KG1 (cell line): ENCODE data around the gene PTPRD.

Experiments
- DNase-seq: peaks from one replicate; lab custom pipeline; 2025; lab: John Stamatoyannopoulos, UW

Gene PTPRD

GRCh38 chr9:9605681-9606080 is 1007.1 kb downstream of the PTPRD start:
- no peak for DNase-seq

DNA sequence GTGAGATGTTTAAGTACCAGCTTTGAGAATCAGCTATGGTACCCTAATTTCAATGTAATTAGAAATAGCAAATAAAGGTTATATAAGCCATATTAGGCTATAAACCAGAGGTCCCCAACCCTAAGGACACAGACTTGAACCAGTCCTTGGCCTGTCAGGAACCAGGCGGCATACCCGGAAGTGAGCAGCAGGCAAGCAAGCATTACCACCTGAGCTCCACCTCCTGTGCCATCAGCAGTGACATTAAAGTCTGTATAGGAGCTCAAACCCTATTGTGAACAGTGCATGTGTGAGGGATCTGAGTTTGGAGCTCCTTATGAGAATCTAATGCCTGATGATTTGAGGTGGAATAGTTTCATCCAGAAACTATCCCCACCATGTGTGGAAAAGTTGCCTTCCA is 1009.5 kb downstream of the PTPRD start:
- DNase-seq: no peak

DNA sequence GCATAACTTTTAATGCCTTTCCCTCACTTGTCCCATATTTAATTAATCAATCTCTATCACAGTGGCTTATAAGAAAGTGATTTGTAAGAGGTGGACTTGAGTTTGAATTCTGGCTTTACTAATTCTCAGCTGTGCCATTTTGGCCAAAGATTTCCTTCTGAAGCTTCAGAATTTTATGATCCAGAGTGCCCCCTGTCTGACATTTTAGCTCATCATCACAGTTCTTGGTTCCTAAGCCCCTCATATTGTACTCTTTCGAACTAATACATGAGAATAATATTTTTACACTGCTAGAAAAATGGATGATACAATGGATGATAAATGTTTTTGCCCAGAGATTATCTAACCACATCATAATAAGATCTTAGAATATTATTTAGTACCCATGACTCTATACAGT is 1014.1 kb downstream of the PTPRD start:
- DNase-seq: no peak

- DNase-seq: no peak
Measured at GRCh38 chr9:9592104-9592503, 1020.7 kb downstream of the PTPRD start.

GRCh38 chr9:9585920-9586319 is 1026.9 kb downstream of the PTPRD start:
- peak; percentile 19 for DNase-seq

GRCh38 chr9:9574080-9574479 is 1038.7 kb downstream of the PTPRD start:
- DNase-seq: no peak

DNA sequence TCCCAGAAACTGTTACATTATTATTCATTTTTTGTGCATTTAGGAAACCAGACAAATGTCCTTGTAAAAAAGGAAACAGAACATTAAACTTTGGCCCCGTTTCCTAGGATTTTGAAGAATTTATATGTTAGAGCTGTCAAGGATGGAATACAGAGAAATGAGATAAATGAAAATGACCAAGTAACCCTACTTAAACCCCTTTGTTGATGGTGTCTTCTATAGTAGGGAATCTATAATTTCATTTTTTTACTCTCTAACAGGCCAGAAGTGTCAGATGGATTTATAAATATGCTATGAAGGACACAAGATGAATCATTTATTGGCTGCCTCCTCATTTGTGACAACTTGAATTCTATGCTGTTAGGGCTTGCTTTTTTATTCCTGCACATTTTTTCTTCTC is 1047.1 kb downstream of the PTPRD start:
- DNase-seq: no peak

- DNase-seq: no peak
Measured at GRCh38 chr9:9563817-9564216, 1049.0 kb downstream of the PTPRD start.

DNA sequence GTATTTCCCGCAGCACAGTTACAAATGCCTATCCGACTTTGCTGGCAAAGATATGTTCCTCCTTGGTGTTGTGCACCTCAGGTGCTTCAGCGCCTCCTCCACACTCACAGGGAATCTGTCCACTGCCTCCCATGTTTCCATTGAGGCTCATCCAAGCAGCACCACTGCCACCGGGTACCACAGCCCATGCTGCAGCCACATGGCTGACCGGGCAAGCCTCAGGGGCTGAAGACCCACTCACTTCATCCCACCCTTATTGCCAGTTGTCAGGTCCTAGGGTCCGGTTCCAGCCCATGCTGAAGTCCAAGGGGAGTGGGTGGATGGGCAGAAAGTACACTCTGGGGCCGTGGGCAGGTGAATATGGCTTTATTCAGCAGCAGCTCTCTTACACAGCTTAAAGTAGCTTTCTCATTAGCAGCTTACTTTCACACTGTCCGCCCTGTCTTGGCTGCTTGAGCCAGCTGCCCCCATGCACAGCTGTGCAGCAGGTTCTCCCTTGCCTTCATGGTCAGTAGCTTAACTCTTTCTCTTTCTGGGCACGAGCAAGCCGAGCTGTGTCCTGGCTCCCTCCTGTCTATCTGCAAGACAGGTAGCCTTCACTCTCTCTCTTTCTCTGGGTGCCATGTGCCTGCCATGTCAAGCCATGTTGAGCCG is 1052.3 kb downstream of the PTPRD start:
- DNase-seq: no peak

DNA sequence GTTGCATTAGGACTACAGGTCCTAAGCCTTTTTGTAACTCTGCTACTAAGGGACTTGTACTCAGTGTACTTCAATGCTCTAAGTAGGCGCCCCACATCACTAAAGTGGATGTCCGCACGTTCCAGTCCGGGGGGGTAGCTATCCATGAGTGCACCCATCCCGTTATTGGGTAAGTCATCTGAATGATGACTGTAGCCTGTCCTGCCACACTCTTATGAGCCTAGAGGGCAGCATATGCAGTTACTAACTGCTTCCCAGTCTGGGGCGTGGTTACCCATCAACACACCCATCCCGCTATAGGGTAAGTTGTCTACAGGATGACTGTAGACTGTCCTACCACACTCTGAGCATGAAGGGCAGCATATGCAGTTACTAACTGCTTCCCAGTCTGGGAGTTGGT is 1053.9 kb downstream of the PTPRD start:
- DNase-seq: no peak

DNA sequence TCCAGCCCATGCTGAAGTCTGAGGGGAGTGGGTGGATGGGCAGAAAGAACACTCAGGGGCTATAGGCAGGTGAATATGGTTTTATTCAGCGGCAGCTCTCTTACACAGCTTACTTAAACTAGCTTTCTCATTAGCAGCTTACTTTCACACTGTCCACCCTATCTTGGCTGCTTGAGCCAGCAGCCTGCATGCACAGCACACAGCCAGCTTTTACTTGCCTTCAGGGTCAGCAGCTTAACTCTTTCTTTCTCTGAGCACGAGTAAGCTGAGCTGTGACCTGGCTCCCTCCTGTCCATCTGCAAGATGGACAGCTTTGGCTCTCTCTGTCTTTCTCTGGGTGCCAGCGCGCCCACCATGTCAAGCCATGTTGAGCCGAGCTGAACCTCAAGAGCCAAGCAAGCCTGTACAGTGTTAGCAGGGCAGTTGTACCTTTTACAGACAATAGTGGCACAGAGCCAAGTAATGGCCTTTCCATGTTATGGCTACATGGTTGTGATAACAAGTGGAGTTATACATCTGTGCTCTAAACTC is 1054.9 kb downstream of the PTPRD start:
- no peak for DNase-seq

GRCh38 chr9:9556865-9557803 is 1055.7 kb downstream of the PTPRD start:
- no peak for DNase-seq

DNA sequence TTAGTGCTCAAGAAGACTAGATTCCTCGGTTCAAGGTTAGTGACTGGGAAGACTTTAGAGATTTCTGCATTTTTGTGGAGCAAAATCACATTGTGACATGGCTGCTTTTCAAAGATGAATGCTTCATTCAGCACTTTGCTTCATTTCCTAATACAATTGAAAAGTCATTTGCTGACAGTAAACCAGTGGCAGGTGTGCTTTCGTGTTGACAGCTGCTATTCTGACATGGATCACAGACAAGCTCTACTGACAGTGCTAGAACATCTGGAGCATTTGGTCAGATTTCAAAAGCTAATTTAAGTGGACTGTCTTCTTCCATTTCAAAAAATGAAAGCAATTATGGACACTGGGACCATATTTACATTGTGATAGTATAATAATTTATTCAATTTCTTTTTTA is 1060.1 kb downstream of the PTPRD start:
- no peak for DNase-seq

DNA sequence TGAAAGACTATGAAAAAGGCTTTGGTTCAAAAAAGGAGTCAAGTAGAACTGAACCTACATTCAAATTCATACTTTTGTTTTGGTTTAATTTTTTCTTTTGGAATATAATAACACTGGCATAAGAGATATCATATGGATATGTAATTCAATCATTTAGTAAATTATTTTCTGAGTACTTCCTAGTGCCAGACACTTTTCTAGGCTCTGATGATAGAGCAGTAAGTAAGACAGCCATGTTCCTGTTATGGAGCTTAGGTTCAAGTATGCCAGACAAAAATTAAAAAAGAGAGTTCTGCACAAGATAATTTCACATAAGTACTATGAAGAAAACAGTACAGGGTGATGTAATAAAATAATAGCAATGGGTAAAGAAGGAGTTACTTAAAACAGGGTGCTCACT is 1074.0 kb downstream of the PTPRD start:
- DNase-seq: no peak

GRCh38 chr9:9538356-9538755 is 1074.4 kb downstream of the PTPRD start:
- DNase-seq: no peak

DNA sequence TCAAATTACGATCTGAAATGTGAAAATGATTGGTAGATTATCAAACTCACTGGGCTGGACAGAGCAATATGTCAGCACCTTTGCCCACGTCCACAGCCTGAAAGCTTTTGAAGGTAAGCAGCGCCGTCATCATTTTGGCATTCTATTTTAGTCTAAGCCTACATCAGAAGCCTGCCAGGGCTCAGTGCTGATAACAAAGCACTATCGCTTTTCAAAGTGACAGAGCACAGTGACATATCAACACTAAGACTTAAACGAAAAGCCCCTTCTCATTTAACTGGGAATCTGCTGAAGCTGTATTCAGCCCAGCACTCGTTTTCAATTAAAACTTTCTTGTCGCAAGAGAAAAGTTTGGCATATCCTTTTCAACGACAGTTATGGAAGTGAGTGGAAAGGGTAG is 1076.3 kb downstream of the PTPRD start:
- no peak for DNase-seq

GRCh38 chr9:9523476-9524139 is 1089.2 kb downstream of the PTPRD start:
- no peak for DNase-seq

DNA sequence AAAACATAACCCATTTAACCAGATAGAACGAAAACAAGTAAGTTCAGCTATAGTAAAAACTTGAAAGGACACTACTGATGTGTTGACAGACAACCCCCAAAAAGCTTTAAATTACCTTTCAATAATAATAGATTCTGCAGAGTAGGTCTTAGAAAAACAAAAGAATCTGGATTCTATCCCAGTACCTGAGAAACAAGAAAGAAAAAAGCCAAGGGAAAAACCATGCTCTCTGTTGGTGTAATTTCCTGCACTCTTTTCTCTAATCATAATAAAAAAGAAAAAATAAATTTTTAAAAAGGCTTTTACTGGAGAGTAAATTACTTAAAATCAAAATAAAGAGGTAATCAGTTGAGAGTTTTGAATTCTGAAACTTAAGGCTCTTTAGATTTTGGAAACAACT is 1090.4 kb downstream of the PTPRD start:
- DNase-seq: no peak

GRCh38 chr9:9521033-9521779 is 1091.6 kb downstream of the PTPRD start:
- no peak for DNase-seq

GRCh38 chr9:9504869-9505268 is 1107.9 kb downstream of the PTPRD start:
- DNase-seq: no peak

GRCh38 chr9:9499546-9499945 is 1113.3 kb downstream of the PTPRD start:
- DNase-seq: no peak

- no peak for DNase-seq
Measured at GRCh38 chr9:9498846-9499245, 1114.0 kb downstream of the PTPRD start.
